Kidney epithelial cell (primary cell): ENCODE measurements around the gene POLR2B. TPM values are rescaled to one million over a fixed set of nuclear protein-coding genes. Genes with fewer than 3 reads are reported as not detected.
"Not testable (repeated sequence)": the region's sequence is repeated elsewhere in the genome, so short reads cannot be mapped to it uniquely, and the experiment has no call there.

Source experiments
- DNase-seq: peaks from one replicate; pipeline ENCODE4 v3.0.0-alpha.2; 2010; ENCODE audit warnings: low read depth
- H3K27me3 ChIP-seq: 2 replicates; pipeline ENCODE4 v1.6.0; 2011; ENCODE audit warnings: low read length; ENCODE audit not compliant: control insufficient read depth, insufficient read depth
- H3K36me3 ChIP-seq: 2 replicates; pipeline ENCODE4 v1.5.1; 2011; ENCODE audit warnings: low read length; ENCODE audit not compliant: control insufficient read depth, insufficient read depth
- H3K4me3 ChIP-seq: 2 replicates; pipeline ENCODE4 v1.5.1; 2011; ENCODE audit warnings: low read depth, mild to moderate bottlenecking, control low read depth, low read length
- CTCF ChIP-seq: IDR thresholded peaks from 2 replicates; pipeline ENCODE4 v1.5.1; 2011; ENCODE audit warnings: mild to moderate bottlenecking, moderate library complexity, low read length, control low read depth, inconsistent platforms; ENCODE audit not compliant: insufficient read depth, poor library complexity, severe bottlenecking
- total RNA-seq: library from RNA; depleted of rRNA; stranded (reverse); fragments of >200 nt; gene quantifications from 2 replicates; pipeline ENCODE4 v1.2.3, GENCODE V29; 2015

Gene POLR2B
- total RNA-seq: 84.5 and 124 TPM in 2 replicates

GRCh38 chr4:56978750-56979303 is at the start of gene POLR2B:
Gene POLR2B (plus strand): TSS chr4:56978896. CDS start chr4:56978986, 90 bp downstream.
- no peak for TF ChIP-seq CTCF
- no peaks in the 10 kb centered on the region for H3K36me3 ChIP-seq
- DNase-seq: peak; percentile 72
- H3K4me3 ChIP-seq: peak within 1 kb of the TSS; percentile 88
- no peaks in the 10 kb centered on the region for H3K27me3 ChIP-seq

- no peak for TF ChIP-seq CTCF
- no peak for DNase-seq
- Histone ChIP-seq H3K27me3 (no peaks in the 10 kb centered on the region), H3K36me3 (peaks cover 3% of the 10 kb centered on the region), H3K4me3 (no peak overlapping the region)
Observed at GRCh38 chr4:56930638-56931037, 48.1 kb upstream of the POLR2B start.

- no peak for TF ChIP-seq CTCF
- peaks cover 3% of the 10 kb centered on the region for H3K36me3 ChIP-seq
- no peaks in the 10 kb centered on the region for H3K27me3 ChIP-seq
- no peak overlapping the region for H3K4me3 ChIP-seq
- DNase-seq: no peak
Observed at GRCh38 chr4:56931924-56932323, 46.8 kb upstream of the POLR2B start.

GRCh38 chr4:56937262-56937661 is 41.4 kb upstream of the POLR2B start:
- Histone ChIP-seq H3K4me3 (no peak overlapping the region), H3K27me3 (no peaks in the 10 kb centered on the region), H3K36me3 (no peaks in the 10 kb centered on the region)
- DNase-seq: peak; percentile 19
- TF ChIP-seq CTCF: no peak

GRCh38 chr4:56939826-56940225 is 38.9 kb upstream of the POLR2B start:
- H3K36me3 ChIP-seq, DNase-seq, H3K27me3 ChIP-seq, H3K4me3 ChIP-seq: not testable (repeated sequence)

- DNase-seq: no peak
- no peaks in the 10 kb centered on the region for H3K27me3 ChIP-seq
- H3K36me3 ChIP-seq: no peaks in the 10 kb centered on the region
- TF ChIP-seq CTCF: no peak
- no peak overlapping the region for H3K4me3 ChIP-seq
Observed at GRCh38 chr4:56940403-56940802, 38.3 kb upstream of the POLR2B start.
